Tibial artery (tissue), 4 donors: ENCODE data around the gene SLC25A52.
"Not testable (repeated sequence)": the region's sequence is repeated elsewhere in the genome, so short reads cannot be mapped to it uniquely, and the experiment has no call there.

ENCODE experiments used
- DNase-seq, 2 donors: peaks; one replicate each; pipeline ENCODE4 v3.0.0-alpha.2; 2019
- H3K27ac ChIP-seq, 2 donors: fragments of 200-600 bp; sonication (generic) in 1 of 2; 1 replicate in 1 of 2; 2 replicates in 1 of 2; pipeline ENCODE4 v1.5.1; 2018 to 2019; ENCODE audit warnings: mild to moderate bottlenecking in 1 of 2
- H3K27me3 ChIP-seq, 2 donors: fragments of 200-600 bp; sonication (generic) in 1 of 2; one replicate each; pipeline versions ENCODE4 v1.5.1 to v1.6.0; 2016 to 2019
- H3K36me3 ChIP-seq, 3 donors: fragments of 200-600 bp; sonication (generic) in 2 of 3; one replicate each; pipeline ENCODE4 v1.5.1; 2016 to 2019; ENCODE audit warnings: mild to moderate bottlenecking in 2 of 3
- H3K4me1 ChIP-seq, 4 donors: fragments of 200-600 bp; sonication (generic) in 2 of 4; 1 replicate in 3 of 4; 2 replicates in 1 of 4; pipeline ENCODE4 v1.5.1; 2016 to 2019
- H3K4me3 ChIP-seq, 2 donors: fragments of 200-600 bp; sonication (generic) in 1 of 2; 1 replicate in 1 of 2; 2 replicates in 1 of 2; pipeline ENCODE4 v1.5.1; 2018 to 2019; ENCODE audit warnings: mild to moderate bottlenecking in 2 of 2
- H3K9me3 ChIP-seq, 3 donors: fragments of 200-600 bp; sonication (generic) in 1 of 3; one replicate each; pipeline ENCODE4 v1.5.1; 2016 to 2019
- intact Hi-C: fragments of 100-400 bp; cut with DNase I; formaldehyde crosslinking; loops from one replicate; pipeline ENCODE4 v1.15.0; 2023; ENCODE audit warnings: low total_unique reads
- TF ChIP-seq, protein P1 (sequence below), 2 experiments: fragments of 200-600 bp in 1 of 2; fragments of 450-650 bp in 1 of 2; IDR thresholded peaks; one replicate each; pipeline ENCODE4 v1.5.1; 2017 to 2019; ENCODE audit warnings: antibody characterized with exemption in 2 of 2, mild to moderate bottlenecking in 1 of 2, moderate library complexity in 1 of 2

The SLC25A52 gene

DNA sequence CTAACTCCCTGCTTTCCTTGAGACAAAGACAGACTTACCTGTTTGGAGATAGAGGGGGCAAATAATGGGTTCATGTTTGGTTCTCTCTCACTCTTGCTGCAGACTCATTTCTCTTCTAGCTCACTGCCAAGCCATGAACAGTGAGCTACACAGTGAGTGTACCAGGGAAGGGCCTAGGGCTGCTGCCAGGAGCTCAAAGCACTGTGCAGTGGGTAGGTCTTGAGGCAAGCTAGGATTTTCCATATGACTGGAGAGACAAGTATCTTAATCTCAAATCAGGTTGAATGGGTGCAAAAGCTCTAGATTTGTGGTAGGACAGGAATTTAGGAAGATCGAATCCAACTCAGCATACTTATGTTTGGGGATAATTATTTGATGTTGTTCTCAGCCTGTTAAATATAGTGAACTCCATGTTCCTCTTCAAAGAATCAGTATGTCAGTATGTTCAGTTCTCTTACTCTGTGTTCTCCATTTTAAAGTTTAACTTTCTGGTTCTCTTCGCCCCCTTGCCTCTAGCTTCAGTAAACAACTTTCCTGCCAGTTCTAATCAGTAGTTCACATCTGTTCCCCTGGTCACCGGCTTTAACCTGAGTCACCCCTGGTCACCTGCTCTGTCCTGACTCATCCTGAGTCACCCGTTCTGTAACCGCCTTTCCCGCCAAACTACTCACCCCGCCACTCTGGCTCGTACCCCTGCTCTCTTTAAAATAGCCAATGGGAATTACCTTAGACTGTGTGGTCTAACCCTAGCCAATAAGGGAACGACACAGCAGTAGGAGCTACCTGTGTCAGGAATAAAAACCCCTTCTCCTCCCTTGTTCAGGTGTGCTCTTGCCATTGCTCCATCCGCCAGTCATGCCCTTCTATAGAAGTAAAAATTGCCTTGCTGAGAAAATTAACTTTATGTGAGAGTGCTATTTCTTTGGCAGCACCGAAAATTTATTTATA is 21.9 kb downstream of the SLC25A52 start:
- intact Hi-C loops: no loop called here
- no peak for DNase-seq

DNA sequence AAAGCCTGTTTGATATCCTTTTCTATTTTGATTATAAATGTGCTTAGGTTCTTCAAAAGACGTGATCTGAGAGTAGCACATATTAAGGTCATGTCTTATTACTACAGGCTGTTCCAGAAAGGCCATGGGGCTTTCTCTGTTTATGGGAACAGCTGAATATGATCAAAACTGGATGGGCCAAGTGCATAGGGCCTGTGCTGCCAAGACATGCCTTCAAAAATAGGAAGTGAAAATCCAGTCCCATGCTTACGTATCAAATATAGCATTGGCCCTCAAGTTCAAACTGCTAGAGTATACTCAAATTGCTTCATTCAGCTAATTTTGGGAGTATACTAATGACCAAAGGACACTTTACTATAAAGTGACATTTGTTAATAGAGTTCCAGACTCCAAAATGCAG is 24.1 kb downstream of the SLC25A52 start:
- Histone ChIP-seq H3K27me3 (no peaks in the 10 kb centered on the region), H3K27ac (no peak overlapping the region), H3K4me1 (no peaks in the 10 kb centered on the region), H3K36me3 (no peaks in the 10 kb centered on the region), H3K9me3 (no peaks in the 10 kb centered on the region), H3K4me3 (no peak overlapping the region)
- intact Hi-C loops: no loop called here
- DNase-seq: no peak
- TF ChIP-seq, protein P1, sequence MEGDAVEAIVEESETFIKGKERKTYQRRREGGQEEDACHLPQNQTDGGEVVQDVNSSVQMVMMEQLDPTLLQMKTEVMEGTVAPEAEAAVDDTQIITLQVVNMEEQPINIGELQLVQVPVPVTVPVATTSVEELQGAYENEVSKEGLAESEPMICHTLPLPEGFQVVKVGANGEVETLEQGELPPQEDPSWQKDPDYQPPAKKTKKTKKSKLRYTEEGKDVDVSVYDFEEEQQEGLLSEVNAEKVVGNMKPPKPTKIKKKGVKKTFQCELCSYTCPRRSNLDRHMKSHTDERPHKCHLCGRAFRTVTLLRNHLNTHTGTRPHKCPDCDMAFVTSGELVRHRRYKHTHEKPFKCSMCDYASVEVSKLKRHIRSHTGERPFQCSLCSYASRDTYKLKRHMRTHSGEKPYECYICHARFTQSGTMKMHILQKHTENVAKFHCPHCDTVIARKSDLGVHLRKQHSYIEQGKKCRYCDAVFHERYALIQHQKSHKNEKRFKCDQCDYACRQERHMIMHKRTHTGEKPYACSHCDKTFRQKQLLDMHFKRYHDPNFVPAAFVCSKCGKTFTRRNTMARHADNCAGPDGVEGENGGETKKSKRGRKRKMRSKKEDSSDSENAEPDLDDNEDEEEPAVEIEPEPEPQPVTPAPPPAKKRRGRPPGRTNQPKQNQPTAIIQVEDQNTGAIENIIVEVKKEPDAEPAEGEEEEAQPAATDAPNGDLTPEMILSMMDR (IDR thresholded peaks at IDR 0.05): no peak

More for the DNA sequence above, 21.9 kb downstream of the SLC25A52 start:
- no peaks in the 10 kb centered on the region for H3K36me3 ChIP-seq
- no peaks in the 10 kb centered on the region for H3K4me1 ChIP-seq
- no peaks in the 10 kb centered on the region for H3K9me3 ChIP-seq
- no peak overlapping the region for H3K27ac ChIP-seq
- TF ChIP-seq, protein P1 (IDR thresholded peaks at IDR 0.05): no peak
- H3K27me3 ChIP-seq: no peaks in the 10 kb centered on the region
- no peak overlapping the region for H3K4me3 ChIP-seq

DNA sequence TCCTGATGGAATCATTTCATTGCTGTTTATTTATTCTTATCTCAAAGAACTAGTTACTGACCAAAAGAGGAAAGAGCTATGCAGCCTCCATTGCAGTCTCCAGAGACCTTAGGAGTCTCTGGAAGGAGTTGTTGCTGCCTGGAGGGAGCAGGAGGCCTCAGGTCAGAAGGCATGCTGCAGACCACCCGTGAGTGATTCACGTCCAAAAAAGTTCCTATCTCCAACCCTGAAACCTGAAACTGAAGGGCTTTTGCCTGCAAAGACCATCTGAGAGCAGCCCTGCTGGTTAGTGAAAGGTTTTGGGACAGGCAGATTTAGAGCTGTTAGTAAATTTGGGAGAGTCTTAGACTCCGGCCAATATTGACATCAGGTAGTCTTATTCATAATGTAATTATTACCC is 29.1 kb downstream of the SLC25A52 start:
- Histone ChIP-seq H3K36me3 (no peaks in the 10 kb centered on the region), H3K9me3 (no peaks in the 10 kb centered on the region), H3K4me3 (no peak overlapping the region), H3K27ac (no peak overlapping the region), H3K27me3 (no peaks in the 10 kb centered on the region), H3K4me1 (no peaks in the 10 kb centered on the region)
- intact Hi-C loops: no loop called here
- TF ChIP-seq, protein P1 (IDR thresholded peaks at IDR 0.05): no peak
- DNase-seq: no peak

DNA sequence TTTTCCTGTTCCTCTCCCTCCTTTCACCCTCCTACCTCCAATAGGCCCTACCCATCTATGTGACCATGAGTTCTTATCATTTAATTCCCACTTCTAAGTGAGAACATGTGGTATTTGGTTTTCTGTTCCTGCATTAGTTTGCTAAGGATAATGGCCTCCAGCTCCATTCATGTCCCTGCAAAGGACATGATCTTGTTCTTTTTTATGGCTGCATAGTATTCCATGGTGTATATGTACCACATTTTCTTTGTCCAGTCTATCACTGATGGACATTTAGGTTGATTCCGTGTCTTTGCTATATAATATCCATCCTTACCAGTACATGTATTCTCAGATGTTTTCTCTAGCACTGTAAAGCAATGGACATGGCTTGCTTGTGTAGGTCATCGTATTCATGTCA is 31.5 kb downstream of the SLC25A52 start:
- H3K27ac ChIP-seq, H3K4me1 ChIP-seq, H3K9me3 ChIP-seq, H3K36me3 ChIP-seq, H3K27me3 ChIP-seq, H3K4me3 ChIP-seq, intact Hi-C loops, DNase-seq: not testable (repeated sequence)

DNA sequence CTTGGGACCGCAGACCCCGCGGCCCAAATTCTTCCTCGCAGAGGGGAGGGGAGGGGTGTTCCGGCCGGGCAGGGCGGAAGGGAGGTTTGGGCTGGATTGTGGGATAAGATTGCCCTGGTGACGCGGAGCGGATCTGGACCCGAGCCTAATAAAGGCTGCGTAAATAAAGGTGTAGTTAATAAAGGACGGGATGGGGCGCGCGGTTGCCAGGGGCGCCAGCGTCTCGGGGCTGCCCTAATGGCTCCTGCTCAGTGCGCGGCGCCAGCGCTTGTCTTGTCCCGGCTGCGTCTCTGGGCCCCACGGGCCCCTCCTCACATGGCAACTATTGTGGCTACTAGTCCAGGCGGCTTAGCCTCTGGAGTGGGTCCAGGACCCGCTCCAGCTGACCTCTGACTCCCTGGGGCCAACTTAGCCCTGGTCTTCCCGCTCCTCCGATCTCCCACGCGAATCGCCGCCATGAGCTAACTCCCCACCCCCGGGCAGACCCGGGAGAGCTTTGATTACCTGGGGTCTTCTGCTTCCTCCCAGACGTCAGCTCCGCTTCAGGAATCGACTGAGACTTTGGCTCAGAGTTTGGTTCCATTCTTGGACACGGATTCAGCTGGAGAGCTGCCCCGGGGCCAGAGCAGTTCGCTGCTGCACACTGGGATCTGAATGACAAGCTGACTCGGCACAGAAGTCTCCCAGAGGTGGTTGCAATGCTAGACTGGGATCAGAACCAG is 36.5 kb downstream of the SLC25A52 start:
- Histone ChIP-seq H3K9me3 (no peaks in the 10 kb centered on the region), H3K4me1 (peaks cover 0 to 16% (median 7%) of the 10 kb centered on the region in 4 donors), H3K4me3 (peak overlapping the region; percentile 62 to 80), H3K27me3 (no peaks in the 10 kb centered on the region), H3K36me3 (no peaks in the 10 kb centered on the region), H3K27ac (peak overlapping the region; percentile 69 to 73)
- intact Hi-C loops: no loop called here
- peak; percentile 34 to 72 for DNase-seq
- TF ChIP-seq, protein P1 (IDR thresholded peaks at IDR 0.05): no peak

DNA sequence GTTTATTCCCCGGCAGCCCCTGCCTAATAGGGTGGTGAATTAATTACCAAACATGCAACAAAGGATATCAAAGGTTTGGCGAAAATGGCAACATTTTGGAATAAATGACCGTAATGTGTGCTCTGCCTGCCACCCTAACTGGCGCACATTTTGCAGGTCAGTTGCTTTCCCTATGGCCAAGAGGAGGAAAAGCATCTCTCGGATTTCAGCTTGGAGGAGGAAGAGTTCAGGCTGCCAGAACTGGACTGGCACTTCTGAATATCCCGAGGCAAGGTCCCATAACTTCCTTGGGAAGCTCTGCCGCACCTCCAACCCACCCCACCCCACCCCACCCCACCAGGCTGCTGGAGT is 37.1 kb downstream of the SLC25A52 start:
- peak overlapping the region; percentile 69 to 73 for H3K27ac ChIP-seq
- DNase-seq: no peak
- no peaks in the 10 kb centered on the region for H3K9me3 ChIP-seq
- intact Hi-C loops: no loop called here
- peaks cover 0 to 16% (median 7%) of the 10 kb centered on the region in 4 donors for H3K4me1 ChIP-seq
- H3K27me3 ChIP-seq: no peaks in the 10 kb centered on the region
- H3K4me3 ChIP-seq: peak overlapping the region; percentile 62 to 80
- TF ChIP-seq, protein P1 (IDR thresholded peaks at IDR 0.05): no peak
- H3K36me3 ChIP-seq: no peaks in the 10 kb centered on the region
